SU-DHL-6 (cell line): ENCODE results near the gene CSF2RB.

ENCODE experiments used
- H2AFZ ChIP-seq: fragments of 200-600 bp; sonication (generic); 2 replicates; pipeline ENCODE4 v1.6.1; 2014; ENCODE audit warnings: low read depth, mild to moderate bottlenecking, moderate library complexity, mixed read lengths, antibody characterized with exemption, low read length; ENCODE audit not compliant: severe bottlenecking
- H3F3A ChIP-seq: fragments of 200-600 bp; shearing (Covaris generic); 2 replicates; pipeline ENCODE4 v1.6.0; 2016; ENCODE audit warnings: antibody characterized with exemption, mild to moderate bottlenecking; ENCODE audit not compliant: insufficient read depth
- H3K27ac ChIP-seq: fragments of 200-600 bp; sonication (generic); 2 replicates; pipeline ENCODE4 v1.5.1; 2016; ENCODE audit warnings: low read depth, mild to moderate bottlenecking, low read length, moderate library complexity, mixed read lengths
- H3K27me3 ChIP-seq: fragments of 200-600 bp; sonication (generic), shearing (Covaris generic); 2 replicates; pipeline ENCODE4 v1.6.0; 2014; ENCODE audit warnings: mild to moderate bottlenecking, low read length
- H3K36me3 ChIP-seq: fragments of 200-600 bp; sonication (generic); 2 replicates; pipeline ENCODE4 v1.6.1; 2014; ENCODE audit warnings: mild to moderate bottlenecking, low read length, mixed read lengths
- H3K4me2 ChIP-seq: fragments of 300-600, 200-600 bp; shearing (Covaris generic), sonication (generic); 2 replicates; pipeline ENCODE4 v1.6.0; 2014; ENCODE audit warnings: low read length, low read depth, mild to moderate bottlenecking; ENCODE audit not compliant: poor library complexity, severe bottlenecking
- H3K4me3 ChIP-seq: fragments of 200-600 bp; sonication (generic); 2 replicates; pipeline ENCODE4 v1.5.1; 2014; ENCODE audit warnings: antibody characterized with exemption, low read length, mild to moderate bottlenecking, mixed read lengths; ENCODE audit not compliant: insufficient read depth, poor library complexity, severe bottlenecking
- H3K79me2 ChIP-seq: fragments of 200-600 bp; sonication (generic); 2 replicates; pipeline ENCODE4 v1.6.1; 2014; ENCODE audit warnings: mild to moderate bottlenecking, low read length, moderate library complexity; ENCODE audit not compliant: insufficient read depth
- H3K9ac ChIP-seq: fragments of 200-600 bp; sonication (generic); 2 replicates; pipeline ENCODE4 v1.7.0; 2014; ENCODE audit warnings: mild to moderate bottlenecking, low read length
- H3K9me2 ChIP-seq: fragments of 200-600 bp; sonication (generic); replicated peaks from 2 replicates; pipeline ENCODE4 v1.6.1; 2014; ENCODE audit warnings: low read length; ENCODE audit not compliant: insufficient read depth
- H3K9me3 ChIP-seq: fragments of 200-600 bp; sonication (generic); 2 replicates; pipeline ENCODE4 v1.6.1; 2014; ENCODE audit warnings: low read length, mixed read lengths; ENCODE audit not compliant: insufficient read depth
- H4K20me1 ChIP-seq: fragments of 200-600 bp; sonication (generic); 2 replicates; pipeline ENCODE4 v1.6.1; 2014; ENCODE audit warnings: low read depth, mild to moderate bottlenecking, antibody characterized with exemption, low read length, moderate library complexity, mixed read lengths
- CTCF ChIP-seq: fragments of 200-600 bp; sonication (generic); IDR thresholded peaks from one replicate; pipeline ENCODE4 v1.5.1; 2017; ENCODE audit warnings: antibody characterized with exemption, mild to moderate bottlenecking, low read length, moderate library complexity; ENCODE audit not compliant: insufficient read depth, poor library complexity, severe bottlenecking
- EZH2phosphoT487 ChIP-seq: fragments of 200-600 bp; sonication (generic), shearing (Covaris generic); conservative IDR thresholded peaks from 2 replicates; pipeline ENCODE4 v1.6.1; 2018; ENCODE audit warnings: mild to moderate bottlenecking, antibody characterized with exemption, low read length, moderate library complexity, mixed read lengths

Gene CSF2RB

GRCh38 chr22:36964106-36964505 lies 50.7 kb downstream of the CSF2RB start:
- H3K9me3 ChIP-seq, result no peaks in the 10 kb centered on the region
- no peaks in the 10 kb centered on the region for H4K20me1 ChIP-seq
- H3K27ac ChIP-seq, result no peak overlapping the region
- H3K4me3 ChIP-seq, result no peak overlapping the region
- H3K9me2 ChIP-seq, result no peaks in the 10 kb centered on the region
- TF ChIP-seq EZH2phosphoT487, result no peak
- no peak for TF ChIP-seq CTCF
- H3K79me2 ChIP-seq, result no peaks in the 10 kb centered on the region
- no peaks in the 10 kb centered on the region for H3F3A ChIP-seq
- no peaks in the 10 kb centered on the region for H3K36me3 ChIP-seq
- H2AFZ ChIP-seq, result no peak overlapping the region
- H3K9ac ChIP-seq, result no peak overlapping the region
- H3K27me3 ChIP-seq, result no peaks in the 10 kb centered on the region
- H3K4me2 ChIP-seq, result no peak overlapping the region

- no peaks in the 10 kb centered on the region for H3K9me3 ChIP-seq
- H3F3A ChIP-seq, result no peaks in the 10 kb centered on the region
- no peak overlapping the region for H2AFZ ChIP-seq
- H3K36me3 ChIP-seq, result no peaks in the 10 kb centered on the region
- H3K27ac ChIP-seq, result no peak overlapping the region
- H3K27me3 ChIP-seq, result no peaks in the 10 kb centered on the region
- H3K79me2 ChIP-seq, result no peaks in the 10 kb centered on the region
- no peak overlapping the region for H3K9ac ChIP-seq
- H3K9me2 ChIP-seq, result no peaks in the 10 kb centered on the region
- TF ChIP-seq EZH2phosphoT487 (no peak), CTCF (no peak)
- no peaks in the 10 kb centered on the region for H4K20me1 ChIP-seq
- no peak overlapping the region for H3K4me2 ChIP-seq
- H3K4me3 ChIP-seq, result no peak overlapping the region
Observed at GRCh38 chr22:36965696-36966095, 52.3 kb downstream of the CSF2RB start.

GRCh38 chr22:36966851-36967540 lies 53.6 kb downstream of the CSF2RB start:
- no peak overlapping the region for H3K9ac ChIP-seq
- no peak overlapping the region for H3K27ac ChIP-seq
- H3K27me3 ChIP-seq, result no peaks in the 10 kb centered on the region
- no peaks in the 10 kb centered on the region for H3K36me3 ChIP-seq
- no peak for TF ChIP-seq EZH2phosphoT487
- no peak for TF ChIP-seq CTCF
- H3K4me2 ChIP-seq, result no peak overlapping the region
- no peak overlapping the region for H3K4me3 ChIP-seq
- no peaks in the 10 kb centered on the region for H4K20me1 ChIP-seq
- H3K79me2 ChIP-seq, result no peaks in the 10 kb centered on the region
- H3F3A ChIP-seq, result no peaks in the 10 kb centered on the region
- H3K9me3 ChIP-seq, result no peaks in the 10 kb centered on the region
- no peak overlapping the region for H2AFZ ChIP-seq
- H3K9me2 ChIP-seq, result no peaks in the 10 kb centered on the region
